Gastrocnemius medialis (tissue), 4 donors: ENCODE results near the gene TAF1C.

Source experiments
- CTCF ChIP-seq, 5 experiments: fragments of 450-650 bp in 3 of 5; fragments of 200-600 bp in 2 of 5; sonication (generic) in 2 of 5; IDR thresholded peaks in 4 of 5; conservative IDR thresholded peaks in 1 of 5; 1 replicate in 4 of 5; 2 replicates in 1 of 5; pipeline ENCODE4 v1.5.1; 2016 to 2019; ENCODE audit warnings: antibody characterized with exemption in 5 of 5, mild to moderate bottlenecking in 3 of 5, moderate library complexity in 3 of 5
- POLR2A ChIP-seq, 2 donors: fragments of 450-650 bp; IDR thresholded peaks; one replicate each; pipeline ENCODE4 v1.6.1; 2017; ENCODE audit warnings: antibody characterized with exemption in 2 of 2, mild to moderate bottlenecking in 2 of 2, moderate library complexity in 2 of 2

- no peak for TF ChIP-seq CTCF (IDR thresholded peaks at IDR 0.05 in 4 of 5, conservative IDR thresholded peaks at IDR 0.05 in 1 of 5)
- TF ChIP-seq POLR2A (IDR thresholded peaks at IDR 0.05): no peak
Observed at GRCh38 chr16:84181144-84181915, 5.5 kb downstream of the TAF1C start.
